AG04449 (cell line): ENCODE data around the gene TLE1.
"Not testable (repeated sequence)": the region's sequence is repeated elsewhere in the genome, so short reads cannot be mapped to it uniquely, and the experiment has no call there.

Source experiments
- CTCF ChIA-PET: fragments of 350-600 bp; formaldehyde crosslinking; extraction: SDS; loops from one replicate; lab custom pipeline; 2021; ENCODE audit warnings: antibody characterized with exemption; lab: Yijun Ruan, JAX
- POLR2A ChIA-PET: fragments of 400-600, 350-600 bp; formaldehyde crosslinking; extraction: SDS; loops from one replicate; lab custom pipeline; 2020; ENCODE audit warnings: antibody characterized with exemption, inconsistent platforms; lab: Yijun Ruan, JAX
- DNase-seq: peaks from one replicate; pipeline ENCODE4 v3.0.0-alpha.2; 2010; ENCODE audit warnings: low read depth, low spot score
- H3K4me3 ChIP-seq: 2 replicates; pipeline ENCODE4 v1.5.1; 2011; ENCODE audit warnings: low read depth, mild to moderate bottlenecking, control low read depth, low read length
- CTCF ChIP-seq: IDR thresholded peaks from one replicate; pipeline ENCODE4 v1.5.1; 2011; ENCODE audit warnings: mild to moderate bottlenecking, moderate library complexity, low read length, control low read depth, inconsistent platforms; ENCODE audit not compliant: insufficient read depth; ENCODE audit errors: missing control alignments

Gene TLE1

DNA sequence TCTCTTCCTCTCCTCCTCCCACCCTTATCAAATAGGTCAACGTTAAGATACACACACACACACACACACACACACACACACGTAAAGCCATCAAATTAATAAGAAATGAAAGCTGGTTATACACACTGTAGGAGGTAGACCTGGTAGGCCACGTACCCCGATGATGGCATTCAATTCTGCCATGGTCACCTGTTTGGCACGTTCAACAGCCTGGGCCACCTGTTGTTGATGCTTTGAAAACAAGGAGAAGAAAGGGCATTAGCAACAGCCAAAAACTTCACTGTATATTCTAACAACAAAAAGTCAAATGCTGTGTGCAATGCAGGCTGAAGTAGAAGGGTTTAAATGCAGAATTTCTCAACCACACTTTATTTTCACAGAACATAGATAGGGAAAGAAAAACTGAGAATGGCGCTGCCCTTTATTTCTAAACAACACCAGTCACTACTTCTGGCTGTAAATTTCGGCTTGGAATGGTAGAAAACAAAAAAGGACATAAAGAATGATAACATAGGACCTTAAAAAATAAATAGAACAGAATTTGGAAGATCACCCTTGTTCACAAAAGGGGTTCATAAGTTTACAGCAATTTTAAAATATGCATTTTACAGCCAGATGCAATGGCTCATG lies 37.2 kb downstream of the TLE1 start:
- no peak for DNase-seq
- H3K4me3 ChIP-seq = no peak overlapping the region
- no peak for TF ChIP-seq CTCF
- POLR2A ChIA-PET = no interaction called here
- CTCF ChIA-PET = no interaction called here

DNA sequence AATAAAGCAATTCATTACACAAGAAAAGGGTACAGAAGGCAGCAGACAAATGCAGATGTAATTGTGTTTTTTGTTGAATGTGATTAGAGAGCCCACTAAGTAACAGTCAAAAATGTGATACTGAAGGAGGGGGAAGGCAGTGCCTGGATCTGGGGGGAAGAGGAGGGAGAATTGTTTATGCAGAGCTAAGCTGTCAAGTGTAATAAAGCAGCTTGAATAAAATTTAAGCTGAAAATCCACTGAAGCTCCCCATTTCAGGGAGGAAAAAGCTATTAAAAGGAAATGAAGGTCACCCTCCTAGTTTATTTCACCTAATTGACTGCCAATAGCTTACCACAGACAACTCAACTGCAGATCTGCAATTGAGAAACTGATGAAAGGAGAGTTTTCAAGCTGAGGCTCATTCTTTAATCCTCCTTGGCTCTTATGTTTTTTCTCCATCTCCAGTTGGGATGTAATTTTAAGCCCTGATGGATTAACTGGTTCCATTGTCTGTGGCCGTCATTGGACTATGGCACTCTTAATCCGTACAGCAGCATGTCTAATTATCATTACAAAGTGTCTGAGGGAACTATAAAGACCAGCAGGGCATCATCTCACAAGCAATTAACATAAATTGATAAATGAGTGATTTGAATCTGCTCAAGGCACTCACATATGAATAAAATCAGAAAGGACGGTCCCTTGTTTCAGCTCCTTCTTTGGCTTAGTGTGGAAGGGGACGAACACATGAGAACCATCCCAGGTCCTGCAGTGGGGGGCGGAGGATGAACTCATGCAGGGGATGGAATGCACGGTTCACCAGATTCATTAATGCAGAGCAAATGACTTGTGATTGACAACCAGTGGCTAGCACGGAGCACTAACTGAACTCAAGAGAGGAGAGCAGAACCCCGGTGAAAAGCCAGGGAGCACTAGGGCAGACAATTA lies 38.5 kb downstream of the TLE1 start:
- POLR2A ChIA-PET = no interaction called here
- DNase-seq = no peak
- CTCF ChIA-PET = no interaction called here
- no peak for TF ChIP-seq CTCF
- no peak overlapping the region for H3K4me3 ChIP-seq

DNA sequence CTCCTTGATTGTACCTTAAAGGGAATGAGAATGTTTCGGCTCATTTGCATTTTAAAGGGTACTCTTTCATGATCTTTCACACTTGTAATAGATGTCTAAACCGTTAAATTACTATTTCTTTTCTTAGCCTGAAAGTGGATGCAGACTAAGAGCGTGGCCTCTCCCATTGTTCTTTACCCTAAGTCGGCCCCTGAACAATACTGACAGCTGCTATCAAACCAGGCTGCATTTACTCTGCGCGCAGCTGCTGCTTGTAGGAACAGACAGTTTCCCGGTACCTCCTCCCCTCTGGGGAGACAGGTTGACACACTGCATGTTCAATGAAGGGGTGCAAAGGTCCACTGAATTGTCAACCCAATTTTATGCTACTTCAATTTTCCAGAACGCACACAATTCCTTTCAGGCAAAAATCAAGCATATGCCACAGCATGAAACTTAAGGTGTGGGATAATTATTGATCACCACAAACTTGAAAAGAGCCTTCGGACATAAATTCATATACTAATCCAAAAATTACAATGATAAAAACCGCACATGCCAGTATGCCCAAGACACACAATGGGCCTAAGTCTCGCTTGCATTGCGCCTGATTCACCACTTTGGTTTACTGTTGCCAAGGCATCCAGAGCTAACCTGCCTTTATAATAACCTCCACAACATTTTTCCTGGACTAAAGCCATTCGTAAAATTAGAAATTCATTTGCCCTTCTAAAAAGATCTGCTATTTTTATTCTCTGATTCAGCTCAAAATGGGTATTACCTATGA lies 39.7 kb downstream of the TLE1 start:
- no peak for DNase-seq
- H3K4me3 ChIP-seq = no peak overlapping the region
- POLR2A ChIA-PET = no interaction called here
- CTCF ChIA-PET = no interaction called here
- TF ChIP-seq CTCF = no peak

DNA sequence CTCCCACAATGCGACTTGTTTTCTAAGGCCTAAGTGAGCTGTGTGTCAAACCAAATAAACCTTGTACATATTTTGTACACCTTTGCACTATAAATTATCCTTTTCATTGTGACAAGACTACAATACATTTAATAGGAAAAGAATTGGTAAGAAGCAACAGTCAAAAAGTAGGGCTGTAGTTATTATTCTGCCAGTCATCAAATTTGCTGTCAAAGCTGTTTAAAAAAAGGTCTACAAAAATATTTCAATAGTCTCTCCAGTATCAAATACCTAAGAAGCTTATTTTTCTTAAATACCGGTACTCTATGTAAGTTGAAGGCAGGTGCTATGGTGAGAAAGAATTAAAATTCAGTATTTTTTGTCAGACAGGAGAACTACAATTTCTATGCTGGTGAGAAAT lies 40.5 kb downstream of the TLE1 start:
- POLR2A ChIA-PET = no interaction called here
- CTCF ChIA-PET = interaction anchor here (1.3 kb wide), 1 partner anchor 37 kb away, joined by 3 read pairs; no protein-coding TSS in a partner anchor
- no peak for TF ChIP-seq CTCF
- H3K4me3 ChIP-seq = no peak overlapping the region
- no peak for DNase-seq

DNA sequence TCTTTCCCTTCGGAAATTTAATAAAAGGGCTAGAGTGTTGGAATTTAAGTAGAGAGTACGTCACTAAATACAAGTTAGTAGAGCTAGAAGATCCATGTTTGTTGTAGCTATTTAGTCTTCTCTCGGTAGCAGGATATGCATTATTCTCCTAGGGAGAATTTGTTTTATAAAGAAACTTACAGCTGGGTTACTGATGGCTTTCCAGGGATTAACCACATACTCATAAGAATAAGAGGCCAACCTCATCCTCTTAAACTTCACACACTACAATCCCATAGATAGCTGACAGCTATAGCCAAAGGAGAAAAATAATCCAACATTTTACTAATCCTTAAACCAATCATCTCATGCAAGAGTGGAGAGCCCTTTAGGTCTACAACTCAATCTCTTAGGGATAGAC lies 43.0 kb downstream of the TLE1 start:
- ChIA-PET CTCF (no interaction called here), POLR2A (no interaction called here)
- no peak overlapping the region for H3K4me3 ChIP-seq
- DNase-seq = no peak
- TF ChIP-seq CTCF = no peak

GRCh38 chr9:81644513-81644912 lies 44.8 kb downstream of the TLE1 start:
- DNase-seq, POLR2A ChIA-PET, H3K4me3 ChIP-seq, CTCF ChIA-PET: not testable (repeated sequence)
